Stimulated activated CD4-positive, alpha-beta T cell treated with anti-CD3 and anti-CD28 coated beads, Interleukin-4, amount 100 ng/mL, for 48 hours (primary cell): ENCODE measurements around the gene TARS3.
A peak's percentile ranks its signal among the peaks of the same experiment; 100 is the strongest.
"Not testable (repeated sequence)": the region's sequence is repeated elsewhere in the genome, so short reads cannot be mapped to it uniquely, and the experiment has no call there.

Experiments
- DNase-seq, 2 donors: peaks; one replicate each; pipeline ENCODE4 v3.0.0-alpha.2; 2020; ENCODE audit warnings: low read depth in 2 of 2

TARS3 gene

GRCh38 chr15:101654624-101655337 is 69.5 kb downstream of the TARS3 start:
- DNase-seq = not testable (repeated sequence)

GRCh38 chr15:101654171-101654570 is 70.1 kb downstream of the TARS3 start:
- no peak for DNase-seq

- DNase-seq = no peak
Measured at GRCh38 chr15:101652786-101653430, 71.4 kb downstream of the TARS3 start.

GRCh38 chr15:101652098-101652785 is 72.0 kb downstream of the TARS3 start, which contains the start of gene TM2D3:
Gene TM2D3 (minus strand): TSS chr15:101652381. CDS start chr15:101652361, 20 bp downstream.
- DNase-seq = peak; percentile 91 to 94

- no peak for DNase-seq
Measured at GRCh38 chr15:101651554-101652097, 72.6 kb downstream of the TARS3 start.

GRCh38 chr15:101650145-101650544 is 74.1 kb downstream of the TARS3 start:
- no peak for DNase-seq

GRCh38 chr15:101648356-101648755 is 75.9 kb downstream of the TARS3 start:
- DNase-seq = no peak

GRCh38 chr15:101647251-101647650 is 77.0 kb downstream of the TARS3 start:
- DNase-seq = no peak

- DNase-seq = no peak
Measured at GRCh38 chr15:101646672-101647071, 77.6 kb downstream of the TARS3 start.

GRCh38 chr15:101642361-101642760 is 81.9 kb downstream of the TARS3 start:
- DNase-seq = no peak

GRCh38 chr15:101641894-101642293 is 82.4 kb downstream of the TARS3 start:
- DNase-seq = no peak

- DNase-seq = peak; percentile 50 to 69
Measured at GRCh38 chr15:101641129-101641764, 83.0 kb downstream of the TARS3 start.

GRCh38 chr15:101639667-101640066 is 84.6 kb downstream of the TARS3 start:
- no peak for DNase-seq

GRCh38 chr15:101637919-101638318 is 86.4 kb downstream of the TARS3 start:
- DNase-seq = no peak

GRCh38 chr15:101637516-101637915 is 86.8 kb downstream of the TARS3 start:
- no peak for DNase-seq

GRCh38 chr15:101637038-101637437 is 87.2 kb downstream of the TARS3 start:
- DNase-seq = no peak

GRCh38 chr15:101635944-101636727 is 88.1 kb downstream of the TARS3 start:
- DNase-seq = no peak

- DNase-seq = no peak
Measured at GRCh38 chr15:101633356-101633755, 90.9 kb downstream of the TARS3 start.

- DNase-seq = not testable (repeated sequence)
Measured at GRCh38 chr15:101626729-101627128, 97.5 kb downstream of the TARS3 start.

- DNase-seq = no peak
Measured at GRCh38 chr15:101625980-101626379, 98.3 kb downstream of the TARS3 start.

GRCh38 chr15:101625184-101625583 is 99.1 kb downstream of the TARS3 start:
- DNase-seq = no peak
